ENCODE results near the gene ANO9. TPM values are rescaled to one million over a fixed set of nuclear protein-coding genes. Genes with fewer than 3 reads are reported as not detected.

The ANO9 gene
- total and polyA plus RNA-seq, 4 donors: 0.20 to 0.75 (median 0.40) TPM

DNA sequence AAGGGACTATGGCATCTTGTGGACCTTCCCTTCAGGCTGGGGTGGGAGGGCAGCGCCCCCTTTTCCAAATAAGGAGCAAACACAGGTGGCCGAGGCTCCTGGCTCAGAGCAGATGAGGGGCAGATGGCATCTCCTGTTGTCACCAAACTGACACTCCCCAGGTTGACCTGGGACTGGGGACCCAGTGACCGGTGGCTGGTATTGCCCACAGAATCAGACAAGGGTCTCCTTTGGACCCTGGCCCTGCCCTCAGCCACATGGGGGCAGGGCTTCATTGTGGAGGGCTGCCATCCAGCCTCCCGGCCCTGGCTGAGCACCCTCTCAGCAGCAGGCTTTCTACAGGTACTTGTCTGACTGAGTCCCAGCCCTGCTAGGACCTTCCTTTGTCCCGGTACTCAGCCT is 26.2 kb downstream of the ANO9 start:
- Histone ChIP-seq H3K27me3 (ENCODE audit: control insufficient read depth in 4 of 4, insufficient read depth in 4 of 4, low read length in 3 of 4) (no peaks in the 10 kb centered on the region), H3K4me3 (ENCODE audit: low read depth in 1 of 3, low read length in 3 of 3) (no peak overlapping the region), H3K9me3 (ENCODE audit: control insufficient read depth in 4 of 4, low read length in 3 of 4) (no peaks in the 10 kb centered on the region), H3K9ac (ENCODE audit: low read depth in 1 of 2, low read length in 2 of 2) (no peak overlapping the region), H3K27ac (ENCODE audit: low read depth in 1 of 2, low read length in 2 of 2) (peak overlapping the region; percentile 23 to 65), H3K36me3 (ENCODE audit: control insufficient read depth in 4 of 4, insufficient read depth in 3 of 4, low read depth in 1 of 4, low read length in 3 of 4) (no peaks in the 10 kb centered on the region), H3K4me1 (ENCODE audit: control insufficient read depth in 4 of 4, insufficient read depth in 4 of 4, low read length in 3 of 4) (peaks cover 7 to 47% (median 23%) of the 10 kb centered on the region in 4 donors)
- 74% methylated on average over 5 of the region's 5 CpGs for WGBS
- no peak for TF ChIP-seq HNF4A (conservative IDR thresholded peaks at IDR 0.05)
- no peak for TF ChIP-seq GABPA (IDR thresholded peaks at IDR 0.05 in 1 of 2, conservative IDR thresholded peaks at IDR 0.05 in 1 of 2)
- no peak for TF ChIP-seq FOXA1 (IDR thresholded peaks at IDR 0.05)
- TF ChIP-seq, protein P1, sequence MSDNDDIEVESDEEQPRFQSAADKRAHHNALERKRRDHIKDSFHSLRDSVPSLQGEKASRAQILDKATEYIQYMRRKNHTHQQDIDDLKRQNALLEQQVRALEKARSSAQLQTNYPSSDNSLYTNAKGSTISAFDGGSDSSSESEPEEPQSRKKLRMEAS (IDR thresholded peaks at IDR 0.05): no peak
- no peak for TF ChIP-seq EGR1 (IDR thresholded peaks at IDR 0.05; ENCODE audit: low read depth in 2 of 2)
- TF ChIP-seq TAF1 (conservative IDR thresholded peaks at IDR 0.05): no peak
- TF ChIP-seq, protein P2, sequence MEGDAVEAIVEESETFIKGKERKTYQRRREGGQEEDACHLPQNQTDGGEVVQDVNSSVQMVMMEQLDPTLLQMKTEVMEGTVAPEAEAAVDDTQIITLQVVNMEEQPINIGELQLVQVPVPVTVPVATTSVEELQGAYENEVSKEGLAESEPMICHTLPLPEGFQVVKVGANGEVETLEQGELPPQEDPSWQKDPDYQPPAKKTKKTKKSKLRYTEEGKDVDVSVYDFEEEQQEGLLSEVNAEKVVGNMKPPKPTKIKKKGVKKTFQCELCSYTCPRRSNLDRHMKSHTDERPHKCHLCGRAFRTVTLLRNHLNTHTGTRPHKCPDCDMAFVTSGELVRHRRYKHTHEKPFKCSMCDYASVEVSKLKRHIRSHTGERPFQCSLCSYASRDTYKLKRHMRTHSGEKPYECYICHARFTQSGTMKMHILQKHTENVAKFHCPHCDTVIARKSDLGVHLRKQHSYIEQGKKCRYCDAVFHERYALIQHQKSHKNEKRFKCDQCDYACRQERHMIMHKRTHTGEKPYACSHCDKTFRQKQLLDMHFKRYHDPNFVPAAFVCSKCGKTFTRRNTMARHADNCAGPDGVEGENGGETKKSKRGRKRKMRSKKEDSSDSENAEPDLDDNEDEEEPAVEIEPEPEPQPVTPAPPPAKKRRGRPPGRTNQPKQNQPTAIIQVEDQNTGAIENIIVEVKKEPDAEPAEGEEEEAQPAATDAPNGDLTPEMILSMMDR (IDR thresholded peaks at IDR 0.05; ENCODE audit: low read depth, low read length, missing input control): no peak
- TF ChIP-seq HNF4G (IDR thresholded peaks at IDR 0.05): no peak
- TF ChIP-seq FOXA2 (IDR thresholded peaks at IDR 0.05): no peak
- no peak for DNase-seq (ENCODE audit: low spot score)

GRCh38 chr11:414318-414857 is 27.4 kb downstream of the ANO9 start:
- Histone ChIP-seq H3K9ac (ENCODE audit: low read depth in 1 of 2, low read length in 2 of 2) (peak overlapping the region in 1 of 2 donors; percentile 64), H3K27me3 (ENCODE audit: control insufficient read depth in 4 of 4, insufficient read depth in 4 of 4, low read length in 3 of 4) (no peaks in the 10 kb centered on the region), H3K36me3 (ENCODE audit: control insufficient read depth in 4 of 4, insufficient read depth in 3 of 4, low read depth in 1 of 4, low read length in 3 of 4) (no peaks in the 10 kb centered on the region), H3K4me3 (ENCODE audit: low read depth in 1 of 3, low read length in 3 of 3) (peak overlapping the region in 2 of 3 donors; percentile 27 to 43), H3K27ac (ENCODE audit: low read depth in 1 of 2, low read length in 2 of 2) (no peak overlapping the region), H3K4me1 (ENCODE audit: control insufficient read depth in 4 of 4, insufficient read depth in 4 of 4, low read length in 3 of 4) (peaks cover 17 to 57% (median 30%) of the 10 kb centered on the region in 4 donors), H3K9me3 (ENCODE audit: control insufficient read depth in 4 of 4, low read length in 3 of 4) (no peaks in the 10 kb centered on the region)
- WGBS: 67% methylated on average over 9 of the region's 9 CpGs
- DNase-seq (ENCODE audit: low spot score): no peak
- TF ChIP-seq, protein P1 (IDR thresholded peaks at IDR 0.05): no peak
- TF ChIP-seq HNF4G (IDR thresholded peaks at IDR 0.05): no peak
- no peak for TF ChIP-seq RAD21 (IDR thresholded peaks at IDR 0.05)

DNA sequence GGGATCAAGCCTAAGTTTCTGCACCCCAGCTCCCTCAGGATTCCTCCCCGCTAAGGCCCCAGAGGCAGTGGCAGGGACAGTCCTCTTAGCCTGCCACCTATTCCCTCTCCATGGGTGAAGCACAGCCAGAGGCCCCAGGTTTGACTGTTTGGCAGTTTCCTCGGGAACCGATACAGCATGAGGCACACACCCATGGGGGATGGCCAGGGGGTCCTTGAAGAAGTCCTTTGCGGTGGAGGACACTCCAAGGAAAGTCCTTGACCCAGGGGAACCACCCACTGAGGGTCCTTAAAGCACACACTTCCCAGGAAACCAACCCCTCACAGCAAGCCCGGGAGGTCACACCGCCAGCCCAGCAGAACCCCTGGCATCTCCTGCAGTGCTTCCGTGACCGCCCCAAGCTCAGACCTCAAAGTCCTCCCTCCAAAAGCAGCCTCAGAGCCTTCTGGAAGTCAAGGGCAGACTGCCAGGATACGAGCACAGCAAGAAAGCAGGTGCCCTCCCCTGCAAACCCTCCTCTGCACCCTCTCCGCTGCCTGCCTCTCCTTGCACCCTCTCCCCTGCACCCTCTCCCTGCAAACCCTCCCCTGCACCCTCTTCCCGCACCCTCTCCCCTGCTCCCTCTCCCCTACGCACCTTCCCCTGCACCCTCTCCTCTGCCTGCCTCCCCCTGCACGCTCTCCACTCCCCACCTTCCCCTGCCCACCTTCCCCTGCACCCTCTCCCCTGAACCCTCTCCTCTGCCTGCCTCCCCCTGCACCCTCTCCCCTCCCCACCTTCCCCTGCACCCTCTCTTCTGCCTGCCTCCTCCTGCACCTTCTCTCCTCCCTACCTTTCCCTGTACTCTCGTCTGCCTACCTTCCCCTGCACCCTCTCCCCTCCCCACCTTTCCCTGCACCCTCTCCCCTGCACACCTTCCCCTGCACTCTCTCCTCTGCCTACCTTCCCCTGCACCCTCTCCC is 28.4 kb downstream of the ANO9 start:
- Histone ChIP-seq H3K9me3 (ENCODE audit: control insufficient read depth in 4 of 4, low read length in 3 of 4) (no peaks in the 10 kb centered on the region), H3K36me3 (ENCODE audit: control insufficient read depth in 4 of 4, insufficient read depth in 3 of 4, low read depth in 1 of 4, low read length in 3 of 4) (no peaks in the 10 kb centered on the region), H3K27ac (ENCODE audit: low read depth in 1 of 2, low read length in 2 of 2) (no peak overlapping the region), H3K27me3 (ENCODE audit: control insufficient read depth in 4 of 4, insufficient read depth in 4 of 4, low read length in 3 of 4) (no peaks in the 10 kb centered on the region), H3K4me1 (ENCODE audit: control insufficient read depth in 4 of 4, insufficient read depth in 4 of 4, low read length in 3 of 4) (peaks cover 27 to 67% (median 38%) of the 10 kb centered on the region in 4 donors), H3K9ac (ENCODE audit: low read depth in 1 of 2, low read length in 2 of 2) (no peak overlapping the region), H3K4me3 (ENCODE audit: low read depth in 1 of 3, low read length in 3 of 3) (no peak overlapping the region)
- WGBS: 72% methylated on average over 14 of the region's 14 CpGs
- no peak for DNase-seq (ENCODE audit: low spot score)
- TF ChIP-seq RAD21 (IDR thresholded peaks at IDR 0.05) (no peak), JUND (IDR thresholded peaks at IDR 0.05) (no peak), FOXA1 (IDR thresholded peaks at IDR 0.05) (no peak), GABPA (IDR thresholded peaks at IDR 0.05 in 1 of 2, conservative IDR thresholded peaks at IDR 0.05 in 1 of 2) (no peak), YY1 (IDR thresholded peaks at IDR 0.05) (no peak), EGR1 (IDR thresholded peaks at IDR 0.05; ENCODE audit: low read depth in 2 of 2) (no peak), ATF3 (IDR thresholded peaks at IDR 0.05) (no peak)
- TF ChIP-seq, protein P3, sequence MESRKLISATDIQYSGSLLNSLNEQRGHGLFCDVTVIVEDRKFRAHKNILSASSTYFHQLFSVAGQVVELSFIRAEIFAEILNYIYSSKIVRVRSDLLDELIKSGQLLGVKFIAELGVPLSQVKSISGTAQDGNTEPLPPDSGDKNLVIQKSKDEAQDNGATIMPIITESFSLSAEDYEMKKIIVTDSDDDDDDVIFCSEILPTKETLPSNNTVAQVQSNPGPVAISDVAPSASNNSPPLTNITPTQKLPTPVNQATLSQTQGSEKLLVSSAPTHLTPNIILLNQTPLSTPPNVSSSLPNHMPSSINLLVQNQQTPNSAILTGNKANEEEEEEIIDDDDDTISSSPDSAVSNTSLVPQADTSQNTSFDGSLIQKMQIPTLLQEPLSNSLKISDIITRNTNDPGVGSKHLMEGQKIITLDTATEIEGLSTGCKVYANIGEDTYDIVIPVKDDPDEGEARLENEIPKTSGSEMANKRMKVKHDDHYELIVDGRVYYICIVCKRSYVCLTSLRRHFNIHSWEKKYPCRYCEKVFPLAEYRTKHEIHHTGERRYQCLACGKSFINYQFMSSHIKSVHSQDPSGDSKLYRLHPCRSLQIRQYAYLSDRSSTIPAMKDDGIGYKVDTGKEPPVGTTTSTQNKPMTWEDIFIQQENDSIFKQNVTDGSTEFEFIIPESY (IDR thresholded peaks at IDR 0.05): no peak
- TF ChIP-seq, protein P2 (IDR thresholded peaks at IDR 0.05; ENCODE audit: low read depth, low read length, missing input control): no peak

All from liver (tissue), 9 donors.